ENCODE results near the gene ZNF512. TPM values are rescaled to one million over a fixed set of nuclear protein-coding genes. Genes with fewer than 3 reads are reported as not detected.

Gene ZNF512
- total and polyA plus RNA-seq, 9 of the 15 experiments (the other 6 are each of a cell fraction or from before 2014, with no cell fraction given) = 24.7 to 101 (median 65.9) TPM

GRCh38 chr2:27663285-27664153 is 80.7 kb downstream of the ZNF512 start, which contains the start of the genes SLC4A1AP and SUPT7L (continued):
- TF ChIP-seq RREB1 (CRISPR knock-in tag; IDR thresholded peaks at IDR 0.05) (peak; percentile 82; the same call in 1 of the 2 replicates), HDAC6 (IDR thresholded peaks at IDR 0.05; ENCODE audit: low read depth, low read length) (no peak), ZNF184 (CRISPR knock-in tag; IDR thresholded peaks at IDR 0.05) (no peak), IFI16 (CRISPR knock-in tag; IDR thresholded peaks at IDR 0.05) (no peak), CTCF (IDR thresholded peaks at IDR 0.05 in 2 of 3, conservative IDR thresholded peaks at IDR 0.05 in 1 of 3; ENCODE audit: insufficient read depth in 2 of 3, low read depth in 1 of 3, low read length in 3 of 3) (peak in 1 of 3 experiments; percentile 9; a peak in 1 of 6 replicates), ZNF444 (CRISPR knock-in tag; IDR thresholded peaks at IDR 0.05) (no peak), GATA2 (CRISPR knock-in tag; IDR thresholded peaks at IDR 0.05) (peak; percentile 22; the same call in 1 of the 2 replicates), ZNF584 (CRISPR knock-in tag; IDR thresholded peaks at IDR 0.05; ENCODE audit: low read depth) (no peak), HNRNPLL (IDR thresholded peaks at IDR 0.05; ENCODE audit: low read depth, low read length, poor library complexity, severe bottlenecking) (no peak), HES1 (IDR thresholded peaks at IDR 0.05; ENCODE audit: low read depth) (peak; percentile 54; the same call in 1 of the 2 replicates), ARID1B (IDR thresholded peaks at IDR 0.05) (peak; percentile 57; the same call in 1 of the 2 replicates), HMBOX1 (IDR thresholded peaks at IDR 0.05) (no peak), ZNF121 (CRISPR knock-in tag; conservative IDR thresholded peaks at IDR 0.05) (no peak), MAFK (IDR thresholded peaks at IDR 0.05; ENCODE audit: low read length) (no peak), PRMT5 (CRISPR knock-in tag; IDR thresholded peaks at IDR 0.05) (no peak), PPARD (CRISPR knock-in tag; IDR thresholded peaks at IDR 0.05) (no peak), ZNF668 (CRISPR knock-in tag; IDR thresholded peaks at IDR 0.05) (no peak), ETV6 (IDR thresholded peaks at IDR 0.05; ENCODE audit: borderline replicate concordance in 1 of 2, low read depth in 2 of 2, low read length in 1 of 2) (no peak), ETV6 (CRISPR knock-in tag; IDR thresholded peaks at IDR 0.05; ENCODE audit: borderline replicate concordance) (no peak)

Data from K562 (cell line).